GM12873 (cell line): ENCODE results near the gene GNB1.

Source experiments
- TF ChIP-seq, protein P1 (sequence below): IDR thresholded peaks from 2 replicates; pipeline ENCODE4 v1.5.1; 2012; ENCODE audit warnings: low read depth, mild to moderate bottlenecking, moderate library complexity, low read length, control low read depth; ENCODE audit not compliant: insufficient read depth; ENCODE audit errors: missing control alignments

Gene GNB1

DNA sequence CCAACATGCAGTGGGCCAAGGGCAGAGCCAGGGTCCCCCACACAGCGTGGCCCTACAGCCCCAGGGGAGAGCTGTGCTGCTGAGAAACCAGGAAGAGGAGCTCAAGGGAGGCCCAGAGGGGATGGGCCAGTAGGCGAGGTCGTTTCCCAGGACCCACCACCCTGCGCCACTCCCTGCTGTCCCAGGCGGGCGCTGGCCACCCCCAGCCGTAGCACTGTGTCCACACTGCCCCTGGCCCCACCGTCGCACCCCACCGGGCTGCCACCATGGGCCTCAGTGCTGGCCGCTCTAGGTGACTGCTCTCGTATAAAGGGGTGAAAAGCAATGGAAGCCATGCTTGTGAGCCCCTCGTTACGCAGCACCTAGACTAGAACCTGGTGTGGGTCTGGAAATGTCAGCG lies 135.0 kb downstream of the GNB1 start:
- TF ChIP-seq, protein P1, sequence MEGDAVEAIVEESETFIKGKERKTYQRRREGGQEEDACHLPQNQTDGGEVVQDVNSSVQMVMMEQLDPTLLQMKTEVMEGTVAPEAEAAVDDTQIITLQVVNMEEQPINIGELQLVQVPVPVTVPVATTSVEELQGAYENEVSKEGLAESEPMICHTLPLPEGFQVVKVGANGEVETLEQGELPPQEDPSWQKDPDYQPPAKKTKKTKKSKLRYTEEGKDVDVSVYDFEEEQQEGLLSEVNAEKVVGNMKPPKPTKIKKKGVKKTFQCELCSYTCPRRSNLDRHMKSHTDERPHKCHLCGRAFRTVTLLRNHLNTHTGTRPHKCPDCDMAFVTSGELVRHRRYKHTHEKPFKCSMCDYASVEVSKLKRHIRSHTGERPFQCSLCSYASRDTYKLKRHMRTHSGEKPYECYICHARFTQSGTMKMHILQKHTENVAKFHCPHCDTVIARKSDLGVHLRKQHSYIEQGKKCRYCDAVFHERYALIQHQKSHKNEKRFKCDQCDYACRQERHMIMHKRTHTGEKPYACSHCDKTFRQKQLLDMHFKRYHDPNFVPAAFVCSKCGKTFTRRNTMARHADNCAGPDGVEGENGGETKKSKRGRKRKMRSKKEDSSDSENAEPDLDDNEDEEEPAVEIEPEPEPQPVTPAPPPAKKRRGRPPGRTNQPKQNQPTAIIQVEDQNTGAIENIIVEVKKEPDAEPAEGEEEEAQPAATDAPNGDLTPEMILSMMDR: no peak

DNA sequence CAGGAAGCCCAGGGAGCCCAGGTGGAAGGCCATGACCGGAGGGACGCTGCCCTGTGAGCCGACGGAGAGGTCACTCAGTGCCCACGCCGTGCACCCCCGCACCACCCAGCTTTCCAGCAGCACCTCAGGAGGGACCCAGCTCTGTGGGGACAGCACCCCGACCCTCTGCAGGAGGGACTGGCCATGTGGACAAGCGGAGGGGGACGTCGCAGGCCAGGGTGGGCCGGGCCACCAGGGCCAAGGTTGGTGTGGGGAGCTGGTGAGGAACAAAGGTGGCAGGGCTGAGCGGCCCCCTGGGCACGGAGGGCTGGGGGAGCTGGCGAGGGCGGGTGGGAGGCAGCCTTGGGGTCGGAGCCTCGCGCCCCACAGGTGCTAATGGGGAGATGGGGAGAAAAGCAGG lies 135.5 kb downstream of the GNB1 start:
- TF ChIP-seq, protein P1: no peak

DNA sequence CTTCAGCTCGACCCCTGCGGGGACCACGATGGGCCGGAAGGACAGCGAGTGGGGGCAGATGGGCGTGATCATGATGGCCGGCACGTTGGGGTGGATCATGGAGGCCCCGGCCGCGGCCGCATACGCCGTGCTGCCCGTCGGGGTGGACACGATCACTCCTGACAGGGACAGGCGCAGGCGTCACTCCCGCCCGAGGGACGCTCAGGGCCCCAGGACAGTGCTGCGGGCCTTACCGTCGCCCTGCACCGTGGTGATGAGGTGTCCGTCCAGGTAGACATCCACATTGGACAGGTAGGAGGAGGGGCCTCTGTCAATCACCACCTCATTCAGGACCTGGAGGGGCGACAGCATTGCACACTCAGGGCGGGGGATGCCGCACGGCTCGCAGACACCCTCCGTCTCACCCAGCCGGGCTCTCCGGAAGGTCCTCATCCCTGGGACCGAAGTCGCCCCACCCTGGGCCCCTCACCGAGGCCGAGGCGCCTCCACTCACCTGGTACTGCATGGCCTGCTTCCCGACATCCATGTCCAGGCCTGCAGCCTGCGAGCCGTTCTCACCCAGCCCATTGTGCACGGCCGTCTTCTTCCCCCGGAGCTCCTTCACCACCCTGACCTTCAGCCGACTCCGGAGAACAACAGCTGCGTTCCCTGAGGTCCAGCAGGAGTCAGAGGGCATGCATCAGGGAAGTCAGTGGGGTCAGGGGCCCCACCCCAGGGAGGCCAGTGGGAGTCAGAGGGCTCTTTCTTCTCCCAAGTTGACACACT lies 136.7 kb downstream of the GNB1 start:
- TF ChIP-seq, protein P1: no peak

DNA sequence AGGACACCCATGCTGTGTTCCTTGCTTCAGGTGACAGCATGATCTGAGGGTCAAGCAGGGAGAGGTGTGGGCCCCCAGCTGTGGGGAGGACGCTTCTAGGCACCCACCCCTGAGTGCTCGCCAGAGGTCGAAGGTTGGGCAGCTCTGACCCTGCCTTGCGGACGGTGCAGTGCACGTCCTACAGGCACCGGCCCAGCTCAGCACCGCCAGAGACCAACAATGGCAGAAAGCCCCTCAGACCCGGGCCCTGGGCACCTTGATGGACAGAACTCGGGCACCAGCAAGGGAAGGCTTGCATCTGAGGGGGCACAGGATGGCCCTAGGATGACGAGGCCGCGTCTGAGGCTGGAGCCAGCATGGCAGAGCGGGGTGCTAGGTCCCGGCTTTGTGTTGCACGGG lies 137.3 kb downstream of the GNB1 start:
- TF ChIP-seq, protein P1: no peak

DNA sequence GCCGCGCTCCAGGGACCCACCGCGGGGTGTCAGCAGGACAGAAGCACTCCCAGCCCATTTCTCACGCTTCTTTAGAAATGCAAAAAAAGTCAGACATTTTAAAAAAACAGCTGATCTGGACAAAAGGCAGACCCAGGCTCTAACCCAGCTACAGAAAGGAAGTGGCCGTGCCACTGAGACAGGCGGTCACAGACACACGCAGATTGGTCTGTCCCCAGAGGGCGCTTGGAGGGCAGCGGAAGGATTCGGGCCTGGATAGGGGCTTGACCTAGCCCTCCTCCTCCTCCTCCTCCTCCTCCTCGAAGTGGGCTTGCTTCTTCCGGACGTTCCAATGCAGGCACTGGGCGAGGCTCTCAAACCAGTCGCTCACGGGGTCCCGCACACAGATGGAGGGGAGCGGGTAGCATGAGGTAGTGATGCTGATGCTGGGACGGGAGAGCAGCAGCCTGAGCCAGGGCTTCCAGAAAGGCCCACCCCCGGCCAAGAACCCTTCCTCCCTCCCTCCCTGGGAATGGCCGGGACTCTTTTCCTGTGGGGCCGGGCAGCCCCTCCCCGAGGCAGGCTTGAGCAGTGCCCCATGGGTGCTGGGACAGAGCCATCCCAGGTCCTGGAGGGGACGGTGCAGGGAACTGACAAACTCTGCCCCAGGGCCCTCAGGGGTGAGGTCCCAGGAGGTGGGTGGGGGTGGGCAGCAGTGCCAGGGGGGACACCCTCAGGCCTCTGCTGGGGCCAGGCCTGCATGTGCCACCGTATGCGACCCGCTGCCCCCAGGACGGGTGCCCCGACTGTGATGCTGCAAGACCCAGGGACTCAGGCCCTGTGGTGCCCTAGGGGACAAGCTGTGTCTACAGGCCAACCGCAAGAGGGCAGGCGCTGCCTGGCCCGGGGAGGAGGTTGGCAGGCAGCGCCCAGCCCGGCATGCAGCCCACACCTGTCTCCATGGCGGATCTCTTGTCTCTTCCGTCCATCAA lies 138.0 kb downstream of the GNB1 start:
- TF ChIP-seq, protein P1: no peak

DNA sequence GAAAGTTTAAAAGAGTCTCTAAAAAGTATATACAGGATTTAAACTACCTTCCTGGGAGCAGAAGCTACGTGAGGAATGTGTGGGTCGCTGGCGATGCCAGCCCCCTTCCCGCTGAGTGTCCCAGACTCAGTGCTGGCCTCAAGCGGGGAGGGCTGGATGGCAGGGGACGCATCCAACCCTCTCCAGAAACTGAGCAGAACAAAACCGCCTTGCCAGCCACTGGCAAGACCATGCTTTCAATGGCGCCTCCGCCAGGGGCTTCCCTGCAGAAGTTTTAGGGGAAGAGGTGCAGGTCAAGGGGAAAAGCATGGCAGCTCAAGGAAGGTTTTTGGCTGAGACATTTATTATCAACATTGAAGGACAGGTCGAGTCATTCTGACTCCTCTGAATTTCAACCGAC lies 138.7 kb downstream of the GNB1 start:
- TF ChIP-seq, protein P1: no peak

DNA sequence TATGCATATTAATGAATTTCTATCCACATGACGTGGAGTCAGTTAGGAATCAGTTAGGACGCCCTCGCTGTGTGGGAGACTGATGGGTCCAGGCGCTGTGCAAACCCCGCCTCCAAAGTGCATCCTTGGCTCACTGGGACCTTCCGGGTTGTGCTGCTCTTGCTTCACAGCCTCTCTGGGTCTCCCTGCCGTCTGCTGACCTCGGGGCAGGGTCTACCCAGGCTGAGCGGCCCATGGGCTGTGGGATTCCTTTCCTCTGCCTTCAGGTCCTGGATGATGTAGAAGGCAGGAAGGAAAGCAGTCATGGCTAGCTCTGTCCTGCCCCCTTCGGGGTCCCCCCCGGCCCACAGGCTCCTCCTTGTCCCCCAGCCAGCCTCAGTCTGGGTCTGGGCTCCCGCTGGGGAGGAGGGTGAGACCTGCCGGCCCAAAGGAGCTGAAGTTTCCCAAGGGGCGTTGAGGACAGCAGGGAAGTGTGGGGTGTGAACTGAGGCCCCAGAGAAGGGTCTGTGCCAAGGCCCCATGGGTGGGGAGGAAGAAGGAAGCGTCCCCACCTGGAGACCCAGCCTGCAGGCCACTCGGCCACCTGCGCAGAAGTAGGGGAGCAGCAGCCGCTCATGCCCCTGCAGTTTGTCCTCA lies 142.1 kb downstream of the GNB1 start:
- TF ChIP-seq, protein P1: no peak
